ENCODE results near the gene ATOSA.

Gene ATOSA

GRCh38 chr15:52642386-52643361 lies 36.5 kb downstream of the ATOSA start:
- no peak overlapping the region for H3K4me3 ChIP-seq (ENCODE audit: low read length)
- no peak for TF ChIP-seq CTCF (conservative IDR thresholded peaks at IDR 0.05; ENCODE audit: low read depth, low read length)
- DNase-seq (ENCODE audit: low read depth), result no peak

DNA sequence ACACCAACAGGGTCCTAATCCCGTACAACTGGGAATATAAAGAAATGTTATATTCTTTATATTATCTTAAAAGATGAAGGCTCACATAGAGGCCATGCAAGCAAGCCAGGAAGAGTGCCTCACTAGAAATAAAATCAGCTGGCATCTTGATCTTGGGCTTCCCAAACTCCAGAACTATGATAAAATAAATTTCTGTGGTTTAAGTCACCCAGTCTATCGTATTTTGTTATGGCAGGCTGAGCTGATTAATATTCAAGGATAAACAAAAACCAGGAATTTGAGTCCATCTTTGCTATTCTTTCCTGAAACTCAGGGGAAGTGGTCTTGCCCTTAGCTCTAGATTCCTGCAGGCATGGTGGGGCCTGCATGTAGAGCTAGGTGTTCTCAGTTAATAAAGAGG lies 42.7 kb downstream of the ATOSA start:
- DNase-seq (ENCODE audit: low read depth), result no peak
- no peak for TF ChIP-seq CTCF (conservative IDR thresholded peaks at IDR 0.05; ENCODE audit: low read depth, low read length)

GRCh38 chr15:52635908-52636307 lies 43.3 kb downstream of the ATOSA start:
- no peak for TF ChIP-seq CTCF (conservative IDR thresholded peaks at IDR 0.05; ENCODE audit: low read depth, low read length)
- DNase-seq (ENCODE audit: low read depth), result no peak
- no peak overlapping the region for H3K4me3 ChIP-seq (ENCODE audit: low read length)

More for the DNA sequence above, 42.7 kb downstream of the ATOSA start:
- no peak overlapping the region for H3K4me3 ChIP-seq (ENCODE audit: low read length)
